ENCODE measurements around the gene PGLYRP4.
"Not testable (repeated sequence)": the region's sequence is repeated elsewhere in the genome, so short reads cannot be mapped to it uniquely, and the experiment has no call there.

PGLYRP4 gene

DNA sequence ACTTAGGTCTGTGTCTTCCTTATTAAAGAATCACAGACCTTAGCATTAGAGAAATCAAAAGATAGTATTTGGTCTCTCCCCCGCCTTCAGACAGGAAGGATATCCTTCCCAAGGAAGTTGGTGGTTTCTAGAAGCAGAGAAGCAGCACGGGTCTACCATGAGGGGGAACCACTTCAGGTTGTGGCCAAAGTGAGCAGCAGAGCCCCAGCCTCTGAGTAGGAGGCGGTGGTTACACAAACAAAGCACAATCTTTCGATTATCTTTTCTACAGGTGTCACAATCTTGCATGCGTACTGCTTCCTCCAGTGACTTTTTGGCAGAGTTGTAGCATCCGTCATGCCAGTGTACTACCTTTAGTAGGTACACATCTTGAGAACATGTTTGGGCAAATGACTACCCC is 8.8 kb downstream of the PGLYRP4 start:
- Histone ChIP-seq H3K27ac (ENCODE audit: low read depth, low read length) (no peak overlapping the region), H3K4me3 (ENCODE audit: low read length) (no peak overlapping the region), H3K4me1 (ENCODE audit: control insufficient read depth, insufficient read depth, low read length) (no peaks in the 10 kb centered on the region), H3K36me3 (ENCODE audit: control insufficient read depth, insufficient read depth, low read length) (no peaks in the 10 kb centered on the region), H3K27me3 (ENCODE audit: control insufficient read depth, insufficient read depth, low read length) (peaks cover 4% of the 10 kb centered on the region), H3K9ac (ENCODE audit: low read length) (no peak overlapping the region)

- H3K4me1 ChIP-seq (ENCODE audit: control insufficient read depth, insufficient read depth, low read length), result no peaks in the 10 kb centered on the region
- H3K27me3 ChIP-seq (ENCODE audit: control insufficient read depth, insufficient read depth, low read length), result peaks cover 4% of the 10 kb centered on the region
- no peak overlapping the region for H3K27ac ChIP-seq (ENCODE audit: low read depth, low read length)
- no peaks in the 10 kb centered on the region for H3K36me3 ChIP-seq (ENCODE audit: control insufficient read depth, insufficient read depth, low read length)
- H3K4me3 ChIP-seq (ENCODE audit: low read length), result no peak overlapping the region
- H3K9ac ChIP-seq (ENCODE audit: low read length), result no peak overlapping the region
Observed at GRCh38 chr1:153337980-153338853, 10.4 kb downstream of the PGLYRP4 start.

DNA sequence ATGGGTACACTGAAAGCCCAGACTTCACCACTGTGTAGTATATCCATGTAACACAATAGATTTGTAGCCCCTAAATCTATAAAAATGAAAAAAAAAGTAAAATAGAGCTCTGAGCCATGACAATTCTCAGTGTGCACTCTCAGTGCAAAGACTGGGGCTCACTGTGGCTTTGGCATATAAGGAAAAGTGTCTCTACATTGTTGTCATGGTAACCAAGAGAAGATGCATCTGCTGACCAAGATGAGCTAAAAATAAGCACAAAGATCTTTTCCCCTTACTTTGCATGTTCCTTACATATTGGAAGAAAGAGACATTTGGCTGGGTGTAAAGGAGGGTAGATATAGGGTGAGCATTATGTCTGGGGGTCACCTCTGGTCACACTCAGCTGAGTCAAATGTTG is 12.0 kb downstream of the PGLYRP4 start:
- Histone ChIP-seq H3K36me3 (ENCODE audit: control insufficient read depth, insufficient read depth, low read length) (no peaks in the 10 kb centered on the region), H3K27me3 (ENCODE audit: control insufficient read depth, insufficient read depth, low read length) (peaks cover 3% of the 10 kb centered on the region), H3K27ac (ENCODE audit: low read depth, low read length) (no peak overlapping the region), H3K9ac (ENCODE audit: low read length) (no peak overlapping the region), H3K4me1 (ENCODE audit: control insufficient read depth, insufficient read depth, low read length) (no peaks in the 10 kb centered on the region), H3K4me3 (ENCODE audit: low read length) (no peak overlapping the region)

DNA sequence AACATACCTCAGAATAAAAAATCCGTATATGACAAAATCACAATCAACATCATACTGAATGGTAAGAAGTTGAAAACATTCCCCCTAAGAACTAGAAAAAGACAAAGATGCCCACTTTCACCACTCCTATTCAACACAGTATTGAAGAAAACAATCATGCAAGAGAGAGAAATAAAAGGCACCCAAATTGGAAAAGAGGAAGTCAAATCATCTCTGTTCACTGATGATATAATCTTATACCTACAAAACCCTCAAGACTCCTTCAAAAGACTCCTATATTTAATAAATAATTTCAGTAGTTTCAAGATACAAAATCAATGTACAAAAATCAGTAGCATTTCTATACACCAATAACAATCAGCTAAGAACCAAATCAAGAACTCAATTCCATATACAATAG is 14.7 kb downstream of the PGLYRP4 start:
- H3K27ac ChIP-seq (ENCODE audit: low read depth, low read length), result no peak overlapping the region
- no peak overlapping the region for H3K4me3 ChIP-seq (ENCODE audit: low read length)
- H3K9ac ChIP-seq (ENCODE audit: low read length), result no peak overlapping the region
- H3K4me1 ChIP-seq (ENCODE audit: control insufficient read depth, insufficient read depth, low read length), result no peaks in the 10 kb centered on the region
- H3K36me3 ChIP-seq (ENCODE audit: control insufficient read depth, insufficient read depth, low read length), result no peaks in the 10 kb centered on the region
- no peaks in the 10 kb centered on the region for H3K27me3 ChIP-seq (ENCODE audit: control insufficient read depth, insufficient read depth, low read length)

DNA sequence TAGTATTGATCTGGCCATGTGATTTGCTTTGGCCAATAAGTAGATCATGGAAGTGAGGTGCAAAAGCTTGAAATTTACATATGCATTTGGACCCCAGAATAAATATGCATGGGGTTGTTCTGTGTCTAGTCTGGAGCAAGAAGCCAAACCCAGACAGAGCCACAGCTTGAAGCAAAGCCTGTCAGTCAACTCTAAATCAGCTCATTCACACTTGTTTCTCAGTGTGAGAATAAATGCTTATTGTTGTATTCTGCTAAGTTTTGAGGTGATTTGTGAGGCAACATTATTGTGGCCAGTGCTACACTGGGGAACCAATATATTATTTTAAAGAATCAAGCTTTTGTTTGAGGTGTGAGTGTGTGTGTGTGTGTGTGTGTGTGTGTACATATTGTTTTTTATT is 23.7 kb downstream of the PGLYRP4 start:
- Histone ChIP-seq H3K4me3 (ENCODE audit: low read length) (no peak overlapping the region), H3K4me1 (ENCODE audit: control insufficient read depth, insufficient read depth, low read length) (no peaks in the 10 kb centered on the region), H3K27ac (ENCODE audit: low read depth, low read length) (no peak overlapping the region), H3K9ac (ENCODE audit: low read length) (no peak overlapping the region), H3K27me3 (ENCODE audit: control insufficient read depth, insufficient read depth, low read length) (no peaks in the 10 kb centered on the region), H3K36me3 (ENCODE audit: control insufficient read depth, insufficient read depth, low read length) (no peaks in the 10 kb centered on the region)

GRCh38 chr1:153322568-153322967 is 26.1 kb downstream of the PGLYRP4 start:
- no peaks in the 10 kb centered on the region for H3K36me3 ChIP-seq (ENCODE audit: control insufficient read depth, insufficient read depth, low read length)
- H3K4me1 ChIP-seq (ENCODE audit: control insufficient read depth, insufficient read depth, low read length), result no peaks in the 10 kb centered on the region
- H3K4me3 ChIP-seq (ENCODE audit: low read length), result no peak overlapping the region
- H3K27ac ChIP-seq (ENCODE audit: low read depth, low read length), result no peak overlapping the region
- no peak overlapping the region for H3K9ac ChIP-seq (ENCODE audit: low read length)
- no peaks in the 10 kb centered on the region for H3K27me3 ChIP-seq (ENCODE audit: control insufficient read depth, insufficient read depth, low read length)

- not testable (repeated sequence) for H3K27ac ChIP-seq (ENCODE audit: low read depth, low read length); H3K36me3 ChIP-seq (ENCODE audit: control insufficient read depth, insufficient read depth, low read length); H3K27me3 ChIP-seq (ENCODE audit: control insufficient read depth, insufficient read depth, low read length); H3K4me3 ChIP-seq (ENCODE audit: low read length); H3K4me1 ChIP-seq (ENCODE audit: control insufficient read depth, insufficient read depth, low read length); H3K9ac ChIP-seq (ENCODE audit: low read length)
Observed at GRCh38 chr1:153318145-153318544, 30.5 kb downstream of the PGLYRP4 start.

DNA sequence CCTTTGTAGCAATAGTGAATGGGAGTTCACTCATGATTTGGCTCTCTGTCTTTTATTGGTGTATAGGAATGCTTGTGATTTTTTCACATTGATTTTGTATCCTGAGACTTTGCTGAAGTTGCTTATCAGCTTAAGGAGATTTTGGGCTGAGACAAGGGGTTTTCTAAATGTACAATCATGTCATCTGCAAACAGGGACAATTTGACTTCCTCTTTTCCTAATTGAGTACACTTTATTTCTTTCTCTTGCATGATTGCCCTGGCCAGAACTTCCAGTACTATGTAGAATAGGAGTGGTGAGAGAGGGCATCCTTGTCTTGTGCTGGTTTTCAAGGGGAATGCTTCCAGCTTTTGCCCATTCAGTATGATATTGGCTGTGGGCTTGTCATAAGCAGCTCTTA is 32.6 kb downstream of the PGLYRP4 start:
- H3K27ac ChIP-seq (ENCODE audit: low read depth, low read length); H3K4me3 ChIP-seq (ENCODE audit: low read length); H3K9ac ChIP-seq (ENCODE audit: low read length); H3K4me1 ChIP-seq (ENCODE audit: control insufficient read depth, insufficient read depth, low read length); H3K36me3 ChIP-seq (ENCODE audit: control insufficient read depth, insufficient read depth, low read length); H3K27me3 ChIP-seq (ENCODE audit: control insufficient read depth, insufficient read depth, low read length): not testable (repeated sequence)

DNA sequence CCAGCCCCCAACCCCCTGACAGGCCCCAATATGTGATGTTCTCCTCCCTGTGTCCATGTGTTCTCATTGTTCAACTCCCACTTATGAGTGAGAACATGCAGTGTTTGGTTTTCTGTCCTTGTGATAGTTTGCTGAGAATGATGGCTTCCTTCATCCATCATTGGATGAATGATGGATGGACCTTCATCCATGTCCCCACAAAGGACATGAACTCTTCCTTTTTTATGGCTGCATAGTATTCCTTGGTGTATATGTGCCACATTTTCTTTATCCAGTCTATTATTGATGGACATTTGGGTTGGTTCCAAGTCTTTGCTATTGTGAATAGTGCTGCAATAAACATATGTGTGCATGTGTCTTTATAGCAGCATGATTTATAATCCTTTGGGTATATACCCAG is 34.3 kb downstream of the PGLYRP4 start:
- H3K4me3 ChIP-seq (ENCODE audit: low read length); H3K27ac ChIP-seq (ENCODE audit: low read depth, low read length); H3K27me3 ChIP-seq (ENCODE audit: control insufficient read depth, insufficient read depth, low read length); H3K4me1 ChIP-seq (ENCODE audit: control insufficient read depth, insufficient read depth, low read length); H3K9ac ChIP-seq (ENCODE audit: low read length); H3K36me3 ChIP-seq (ENCODE audit: control insufficient read depth, insufficient read depth, low read length): not testable (repeated sequence)

- Histone ChIP-seq H3K36me3 (ENCODE audit: control insufficient read depth, insufficient read depth, low read length) (no peaks in the 10 kb centered on the region), H3K4me3 (ENCODE audit: low read length) (no peak overlapping the region), H3K9ac (ENCODE audit: low read length) (no peak overlapping the region), H3K27ac (ENCODE audit: low read depth, low read length) (no peak overlapping the region), H3K27me3 (ENCODE audit: control insufficient read depth, insufficient read depth, low read length) (no peaks in the 10 kb centered on the region), H3K4me1 (ENCODE audit: control insufficient read depth, insufficient read depth, low read length) (no peaks in the 10 kb centered on the region)
Observed at GRCh38 chr1:153313288-153313687, 35.4 kb downstream of the PGLYRP4 start.

DNA sequence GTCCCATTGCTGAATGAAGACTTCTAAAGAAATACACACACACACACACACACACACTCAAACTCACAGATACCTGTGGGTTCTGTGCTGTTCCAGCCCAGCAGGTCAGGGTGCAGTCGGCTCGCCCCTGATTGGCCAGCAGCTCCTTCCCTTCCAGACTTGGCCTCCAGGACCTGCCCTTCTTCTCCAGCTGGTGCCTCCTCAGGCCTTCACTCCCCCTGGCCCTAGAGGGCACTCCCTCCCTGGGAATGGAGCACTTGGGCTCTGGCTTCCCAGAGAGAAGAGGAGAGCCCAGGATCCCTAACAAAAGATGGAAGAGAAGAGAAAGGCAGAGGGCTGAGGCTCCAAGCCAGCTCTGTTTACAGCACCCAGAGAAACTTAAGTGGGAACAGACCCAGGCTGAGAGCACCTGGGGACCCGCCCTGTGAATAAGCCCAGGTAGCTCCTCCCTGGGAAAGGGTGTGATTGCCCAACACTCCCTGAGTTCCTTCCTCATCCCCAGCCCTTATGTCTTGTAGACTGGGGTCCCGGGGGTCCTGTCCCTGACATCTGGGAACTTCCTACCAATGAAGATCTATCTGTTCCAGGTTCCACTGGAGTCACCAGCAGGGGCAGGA is 36.0 kb downstream of the PGLYRP4 start, which contains the start of gene PGLYRP3:
Gene PGLYRP3 (minus strand): TSS at position 383 of the 617 bp plus-strand sequence. CDS start 2,287 bp downstream, outside the sequence.
- no peaks in the 10 kb centered on the region for H3K27me3 ChIP-seq (ENCODE audit: control insufficient read depth, insufficient read depth, low read length)
- H3K9ac ChIP-seq (ENCODE audit: low read length), result no peak within 1 kb of the TSS
- no peak within 1 kb of the TSS for H3K4me3 ChIP-seq (ENCODE audit: low read length)

DNA sequence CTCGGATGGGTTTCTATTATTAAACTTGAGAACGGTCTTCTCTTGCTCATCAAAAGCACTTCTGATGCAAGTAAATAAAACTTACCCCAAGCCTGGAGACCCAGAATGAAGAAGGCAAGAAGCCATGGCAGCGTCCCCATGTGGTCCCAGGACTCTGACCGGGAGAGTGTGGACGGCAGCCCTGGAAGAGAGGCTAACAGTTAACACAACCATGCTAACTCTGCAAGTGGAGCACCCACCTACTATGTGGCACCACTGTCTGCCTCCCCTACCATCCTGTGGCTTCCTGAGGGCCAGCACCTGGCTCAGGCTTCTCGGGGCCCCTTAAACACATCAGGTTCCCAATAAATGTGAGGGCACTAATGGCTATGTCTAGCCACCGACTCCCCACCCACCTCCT is 38.1 kb downstream of the PGLYRP4 start:
- Histone ChIP-seq H3K4me3 (ENCODE audit: low read length) (no peak overlapping the region), H3K27me3 (ENCODE audit: control insufficient read depth, insufficient read depth, low read length) (no peaks in the 10 kb centered on the region), H3K9ac (ENCODE audit: low read length) (no peak overlapping the region), H3K36me3 (ENCODE audit: control insufficient read depth, insufficient read depth, low read length) (no peaks in the 10 kb centered on the region), H3K27ac (ENCODE audit: low read depth, low read length) (no peak overlapping the region), H3K4me1 (ENCODE audit: control insufficient read depth, insufficient read depth, low read length) (no peaks in the 10 kb centered on the region)

More for the DNA sequence above, 36.0 kb downstream of the PGLYRP4 start, which contains the start of gene PGLYRP3:
- Histone ChIP-seq H3K36me3 (ENCODE audit: control insufficient read depth, insufficient read depth, low read length) (no peaks in the 10 kb centered on the region), H3K4me1 (ENCODE audit: control insufficient read depth, insufficient read depth, low read length) (no peaks in the 10 kb centered on the region), H3K27ac (ENCODE audit: low read depth, low read length) (no peak within 1 kb of the TSS)

DNA sequence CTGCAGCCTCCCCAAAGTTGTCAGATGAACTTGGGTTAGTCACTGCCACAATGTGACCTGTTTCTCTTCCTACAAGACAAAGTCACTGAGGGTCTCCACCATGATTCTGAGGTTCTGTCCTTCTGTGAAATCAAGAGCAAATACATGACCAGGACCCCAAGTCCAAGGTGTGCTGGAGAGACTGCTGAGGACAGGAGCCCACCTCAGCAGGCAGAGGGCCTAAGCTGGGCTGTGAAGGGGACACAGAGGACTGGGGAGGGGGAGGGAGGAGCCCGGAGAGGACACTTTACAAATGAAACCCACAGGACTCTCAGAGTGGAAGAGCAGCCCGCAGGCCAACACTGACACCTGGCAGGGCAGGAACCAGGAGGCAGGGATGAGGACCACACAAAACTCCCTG is 39.2 kb downstream of the PGLYRP4 start:
- Histone ChIP-seq H3K4me1 (ENCODE audit: control insufficient read depth, insufficient read depth, low read length) (no peaks in the 10 kb centered on the region), H3K27ac (ENCODE audit: low read depth, low read length) (no peak overlapping the region), H3K4me3 (ENCODE audit: low read length) (no peak overlapping the region), H3K36me3 (ENCODE audit: control insufficient read depth, insufficient read depth, low read length) (no peaks in the 10 kb centered on the region), H3K9ac (ENCODE audit: low read length) (no peak overlapping the region), H3K27me3 (ENCODE audit: control insufficient read depth, insufficient read depth, low read length) (no peaks in the 10 kb centered on the region)
